RWPE2 (cell line): ENCODE results near the gene SMYD3.

Experiments used
- ATAC-seq: fragments of 200-7000 bp; cut with Tn5 transposase; 3 replicates; pipeline ENCODE4 v1.9.1; 2021; ENCODE audit warnings: low read depth
- DNase-seq: peaks from one replicate; pipeline ENCODE4 v3.0.0-alpha.2; 2020; ENCODE audit warnings: low spot score
- H3K27ac ChIP-seq: fragments of 450-650 bp; 2 replicates; pipeline ENCODE4 v1.5.1; 2017; ENCODE audit warnings: mild to moderate bottlenecking; ENCODE audit not compliant: poor library complexity, severe bottlenecking
- H3K27me3 ChIP-seq: fragments of 250-450 bp; sonication (Bioruptor Pico); 2 replicates; pipeline ENCODE4 v1.5.1; 2021; ENCODE audit warnings: mild to moderate bottlenecking, moderate library complexity; ENCODE audit not compliant: insufficient read depth, poor library complexity, severe bottlenecking
- H3K36me3 ChIP-seq: fragments of 250-450 bp; sonication (Bioruptor Pico); 2 replicates; pipeline ENCODE4 v1.5.1; 2020; ENCODE audit warnings: low read depth, mild to moderate bottlenecking, moderate library complexity
- H3K4me1 ChIP-seq: fragments of 250-450 bp; sonication (Bioruptor Pico); 2 replicates; pipeline ENCODE4 v1.5.1; 2021; ENCODE audit warnings: mild to moderate bottlenecking, moderate library complexity; ENCODE audit not compliant: insufficient read depth, poor library complexity, severe bottlenecking
- H3K4me3 ChIP-seq: fragments of 250-450 bp; sonication (Bioruptor Pico); 2 replicates; pipeline ENCODE4 v1.5.1; 2021; ENCODE audit warnings: mild to moderate bottlenecking, moderate library complexity; ENCODE audit not compliant: severe bottlenecking
- H3K9me3 ChIP-seq: fragments of 250-450 bp; sonication (Bioruptor Pico); 2 replicates; pipeline ENCODE4 v1.5.1; 2021; ENCODE audit warnings: mild to moderate bottlenecking, moderate library complexity; ENCODE audit not compliant: severe bottlenecking
- CTCF ChIP-seq: fragments of 450-650 bp; IDR thresholded peaks from one replicate; pipeline ENCODE4 v1.5.1; 2017; ENCODE audit warnings: mild to moderate bottlenecking, moderate library complexity; ENCODE audit not compliant: poor library complexity, severe bottlenecking

The SMYD3 gene

GRCh38 chr1:246517391-246517790, 10.3 kb upstream of the SMYD3 start:
- no peak overlapping the region for H3K4me3 ChIP-seq
- H3K36me3 ChIP-seq: no peaks in the 10 kb centered on the region
- peaks cover 3% of the 10 kb centered on the region for H3K9me3 ChIP-seq
- no peak for TF ChIP-seq CTCF
- no peaks in the 10 kb centered on the region for H3K4me1 ChIP-seq
- ATAC-seq (no peak), DNase-seq (no peak)
- no peak overlapping the region for H3K27ac ChIP-seq
- H3K27me3 ChIP-seq: no peaks in the 10 kb centered on the region

GRCh38 chr1:246516126-246516525, 9.0 kb upstream of the SMYD3 start:
- DNase-seq: no peak
- H3K9me3 ChIP-seq: peaks cover 3% of the 10 kb centered on the region
- no peaks in the 10 kb centered on the region for H3K4me1 ChIP-seq
- H3K27ac ChIP-seq: no peak overlapping the region
- no peak for TF ChIP-seq CTCF
- no peak for ATAC-seq
- H3K27me3 ChIP-seq: no peaks in the 10 kb centered on the region
- H3K36me3 ChIP-seq: no peaks in the 10 kb centered on the region
- H3K4me3 ChIP-seq: no peak overlapping the region

GRCh38 chr1:246515390-246516005, 8.4 kb upstream of the SMYD3 start:
- no peaks in the 10 kb centered on the region for H3K27me3 ChIP-seq
- H3K4me3 ChIP-seq: no peak overlapping the region
- no peak overlapping the region for H3K27ac ChIP-seq
- no peak for ATAC-seq
- peaks cover 3% of the 10 kb centered on the region for H3K9me3 ChIP-seq
- H3K4me1 ChIP-seq: no peaks in the 10 kb centered on the region
- DNase-seq: no peak
- no peak for TF ChIP-seq CTCF
- no peaks in the 10 kb centered on the region for H3K36me3 ChIP-seq

- H3K4me1 ChIP-seq: no peaks in the 10 kb centered on the region
- ATAC-seq (no peak), DNase-seq (no peak)
- no peaks in the 10 kb centered on the region for H3K27me3 ChIP-seq
- no peaks in the 10 kb centered on the region for H3K36me3 ChIP-seq
- H3K4me3 ChIP-seq: no peak overlapping the region
- H3K9me3 ChIP-seq: peaks cover 3% of the 10 kb centered on the region
- TF ChIP-seq CTCF: no peak
- no peak overlapping the region for H3K27ac ChIP-seq
These were observed 6.7 kb upstream of the SMYD3 start for GRCh38 chr1:246513619-246514343.

- no peak overlapping the region for H3K4me3 ChIP-seq
- H3K4me1 ChIP-seq: no peaks in the 10 kb centered on the region
- H3K27me3 ChIP-seq: no peaks in the 10 kb centered on the region
- ATAC-seq (no peak), DNase-seq (no peak)
- peaks cover 3% of the 10 kb centered on the region for H3K9me3 ChIP-seq
- no peak overlapping the region for H3K27ac ChIP-seq
- TF ChIP-seq CTCF: no peak
- H3K36me3 ChIP-seq: no peaks in the 10 kb centered on the region
These were observed 6.0 kb upstream of the SMYD3 start for GRCh38 chr1:246513041-246513440.
